Keratinocyte (primary cell): ENCODE measurements around the gene OR4D1.

ENCODE experiments used
- EZH2 ChIP-seq: IDR thresholded peaks from one replicate; pipeline ENCODE4 v1.6.1; 2012; ENCODE audit warnings: inconsistent platforms, mild to moderate bottlenecking, low read length, moderate library complexity
- TF ChIP-seq, protein P1 (sequence below), 3 experiments: IDR thresholded peaks in 1 of 3; conservative IDR thresholded peaks in 1 of 3; optimal IDR thresholded peaks in 1 of 3; 2 replicates in 2 of 3; 3 replicates in 1 of 3; pipeline versions ENCODE3 to v1.5.1; 2011; ENCODE audit warnings: low read length in 3 of 3, mild to moderate bottlenecking in 3 of 3, moderate library complexity in 2 of 3, control low read depth in 1 of 3, inconsistent platforms in 1 of 3; ENCODE audit not compliant: insufficient read depth in 2 of 3; ENCODE audit errors: extremely low read depth in 1 of 3

DNA sequence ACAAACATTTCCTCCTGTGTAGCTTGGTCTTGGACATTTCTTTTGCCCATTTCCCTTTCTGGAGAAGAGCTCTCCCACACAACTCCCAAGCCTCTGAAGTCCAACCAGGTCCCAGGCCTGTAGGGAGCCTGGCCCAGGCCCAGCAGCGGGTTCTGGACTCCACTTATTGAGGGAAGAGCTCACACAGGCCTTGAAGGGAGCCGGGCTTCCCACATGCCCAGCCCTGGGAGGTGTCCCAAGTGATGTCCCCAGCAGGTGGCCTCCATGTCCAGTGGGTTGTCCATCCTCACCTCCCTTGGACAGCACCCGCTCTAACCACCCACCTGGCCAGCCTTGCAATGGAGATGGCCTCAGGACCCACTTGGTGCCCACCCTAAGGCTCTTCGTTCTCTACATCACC is 38.4 kb downstream of the OR4D1 start:
- TF ChIP-seq EZH2: no peak
- TF ChIP-seq, protein P1, sequence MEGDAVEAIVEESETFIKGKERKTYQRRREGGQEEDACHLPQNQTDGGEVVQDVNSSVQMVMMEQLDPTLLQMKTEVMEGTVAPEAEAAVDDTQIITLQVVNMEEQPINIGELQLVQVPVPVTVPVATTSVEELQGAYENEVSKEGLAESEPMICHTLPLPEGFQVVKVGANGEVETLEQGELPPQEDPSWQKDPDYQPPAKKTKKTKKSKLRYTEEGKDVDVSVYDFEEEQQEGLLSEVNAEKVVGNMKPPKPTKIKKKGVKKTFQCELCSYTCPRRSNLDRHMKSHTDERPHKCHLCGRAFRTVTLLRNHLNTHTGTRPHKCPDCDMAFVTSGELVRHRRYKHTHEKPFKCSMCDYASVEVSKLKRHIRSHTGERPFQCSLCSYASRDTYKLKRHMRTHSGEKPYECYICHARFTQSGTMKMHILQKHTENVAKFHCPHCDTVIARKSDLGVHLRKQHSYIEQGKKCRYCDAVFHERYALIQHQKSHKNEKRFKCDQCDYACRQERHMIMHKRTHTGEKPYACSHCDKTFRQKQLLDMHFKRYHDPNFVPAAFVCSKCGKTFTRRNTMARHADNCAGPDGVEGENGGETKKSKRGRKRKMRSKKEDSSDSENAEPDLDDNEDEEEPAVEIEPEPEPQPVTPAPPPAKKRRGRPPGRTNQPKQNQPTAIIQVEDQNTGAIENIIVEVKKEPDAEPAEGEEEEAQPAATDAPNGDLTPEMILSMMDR (optimal IDR thresholded peaks at IDR 0.05 in 1 of 3, IDR thresholded peaks at IDR 0.05 in 1 of 3, conservative IDR thresholded peaks at IDR 0.05 in 1 of 3; ENCODE audit: extremely low read depth in 1 of 3, insufficient read depth in 2 of 3, low read length in 3 of 3): no peak
